Brain microvascular endothelial cell (primary cell): ENCODE measurements around the gene ZFPM1.

Source experiments
- DNase-seq: peaks from one replicate; pipeline ENCODE4 v3.0.0-alpha.2; 2020
- H3K27ac ChIP-seq: fragments of 250-450 bp; sonication (Bioruptor Pico); 2 replicates; pipeline ENCODE4 v1.5.1; 2020; ENCODE audit warnings: mild to moderate bottlenecking, moderate library complexity
- H3K27me3 ChIP-seq: fragments of 250-450 bp; sonication (Bioruptor Pico); replicated peaks from 2 replicates; pipeline ENCODE4 v1.5.1; 2020; ENCODE audit warnings: mild to moderate bottlenecking
- H3K36me3 ChIP-seq: fragments of 250-450 bp; sonication (Bioruptor Pico); replicated peaks from 2 replicates; pipeline ENCODE4 v1.5.1; 2020; ENCODE audit warnings: mild to moderate bottlenecking
- H3K4me3 ChIP-seq: 2 replicates; pipeline ENCODE4 v1.5.1; 2011; ENCODE audit warnings: low read depth, mild to moderate bottlenecking, control low read depth, low read length, moderate library complexity
- in situ Hi-C: cut with HindIII; loops from 2 replicates; pipeline ENCODE4 v1.10.0; 2017; ENCODE audit warnings: low sequenced_read_pairs, low pct_ligation_motif_present
- TF ChIP-seq, protein P1 (sequence below): IDR thresholded peaks from 2 replicates; pipeline ENCODE4 v1.5.1; 2011; ENCODE audit warnings: low read depth, mild to moderate bottlenecking, moderate library complexity, low read length, control low read depth, inconsistent platforms; ENCODE audit errors: missing control alignments

The ZFPM1 gene

GRCh38 chr16:88461331-88462269, 8.5 kb downstream of the ZFPM1 start:
- H3K4me3 ChIP-seq: no peak overlapping the region
- H3K27me3 ChIP-seq: no peaks in the 10 kb centered on the region
- in situ Hi-C loops: no loop called here
- TF ChIP-seq, protein P1, sequence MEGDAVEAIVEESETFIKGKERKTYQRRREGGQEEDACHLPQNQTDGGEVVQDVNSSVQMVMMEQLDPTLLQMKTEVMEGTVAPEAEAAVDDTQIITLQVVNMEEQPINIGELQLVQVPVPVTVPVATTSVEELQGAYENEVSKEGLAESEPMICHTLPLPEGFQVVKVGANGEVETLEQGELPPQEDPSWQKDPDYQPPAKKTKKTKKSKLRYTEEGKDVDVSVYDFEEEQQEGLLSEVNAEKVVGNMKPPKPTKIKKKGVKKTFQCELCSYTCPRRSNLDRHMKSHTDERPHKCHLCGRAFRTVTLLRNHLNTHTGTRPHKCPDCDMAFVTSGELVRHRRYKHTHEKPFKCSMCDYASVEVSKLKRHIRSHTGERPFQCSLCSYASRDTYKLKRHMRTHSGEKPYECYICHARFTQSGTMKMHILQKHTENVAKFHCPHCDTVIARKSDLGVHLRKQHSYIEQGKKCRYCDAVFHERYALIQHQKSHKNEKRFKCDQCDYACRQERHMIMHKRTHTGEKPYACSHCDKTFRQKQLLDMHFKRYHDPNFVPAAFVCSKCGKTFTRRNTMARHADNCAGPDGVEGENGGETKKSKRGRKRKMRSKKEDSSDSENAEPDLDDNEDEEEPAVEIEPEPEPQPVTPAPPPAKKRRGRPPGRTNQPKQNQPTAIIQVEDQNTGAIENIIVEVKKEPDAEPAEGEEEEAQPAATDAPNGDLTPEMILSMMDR: no peak
- H3K27ac ChIP-seq: no peak overlapping the region
- H3K36me3 ChIP-seq: no peaks in the 10 kb centered on the region
- DNase-seq: no peak

DNA sequence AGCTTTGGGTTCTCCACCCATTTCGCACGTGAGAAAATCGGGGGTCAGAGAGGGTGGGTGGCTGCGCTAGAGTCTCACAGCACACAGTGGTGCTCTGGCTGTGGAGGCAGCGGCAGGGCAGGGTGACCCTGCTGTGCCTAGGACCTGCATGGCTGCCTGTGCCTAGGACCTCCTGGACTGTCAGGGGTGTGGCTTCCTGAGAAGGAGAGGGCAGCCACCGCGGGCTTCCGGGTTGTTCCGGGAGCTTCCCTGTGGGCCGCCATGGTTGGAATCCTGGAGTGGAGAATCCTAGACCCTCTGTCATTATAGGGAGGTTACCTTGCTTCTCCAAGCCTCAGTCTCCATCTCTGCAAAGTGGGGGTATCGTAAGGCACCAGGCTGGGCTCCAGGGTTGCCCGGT, 9.3 kb downstream of the ZFPM1 start:
- in situ Hi-C loops: no loop called here
- Histone ChIP-seq H3K27ac (no peak overlapping the region), H3K36me3 (no peaks in the 10 kb centered on the region), H3K27me3 (no peaks in the 10 kb centered on the region), H3K4me3 (no peak overlapping the region)
- TF ChIP-seq, protein P1: no peak
- DNase-seq: no peak

DNA sequence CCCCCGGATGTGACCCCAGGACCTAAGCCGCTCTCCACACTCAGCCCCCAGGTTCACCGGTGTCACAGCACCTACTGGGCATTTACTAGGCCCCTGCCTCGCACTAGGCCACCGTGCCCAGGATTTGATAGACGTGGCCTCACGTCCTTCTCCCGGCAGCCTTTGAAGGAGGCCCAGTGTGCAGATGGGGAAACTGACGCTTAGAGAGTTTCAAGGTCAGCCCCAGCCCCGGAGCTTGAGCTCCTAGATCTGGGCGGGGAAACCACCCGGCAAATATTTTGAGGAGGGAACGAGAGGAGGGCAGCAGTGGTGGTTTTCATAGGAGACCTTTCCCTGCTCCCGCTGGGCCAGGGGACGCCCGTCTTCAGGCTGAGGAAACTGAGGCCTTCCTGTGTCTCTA, 10.3 kb downstream of the ZFPM1 start:
- in situ Hi-C loops: no loop called here
- H3K27me3 ChIP-seq: no peaks in the 10 kb centered on the region
- TF ChIP-seq, protein P1: no peak

DNA sequence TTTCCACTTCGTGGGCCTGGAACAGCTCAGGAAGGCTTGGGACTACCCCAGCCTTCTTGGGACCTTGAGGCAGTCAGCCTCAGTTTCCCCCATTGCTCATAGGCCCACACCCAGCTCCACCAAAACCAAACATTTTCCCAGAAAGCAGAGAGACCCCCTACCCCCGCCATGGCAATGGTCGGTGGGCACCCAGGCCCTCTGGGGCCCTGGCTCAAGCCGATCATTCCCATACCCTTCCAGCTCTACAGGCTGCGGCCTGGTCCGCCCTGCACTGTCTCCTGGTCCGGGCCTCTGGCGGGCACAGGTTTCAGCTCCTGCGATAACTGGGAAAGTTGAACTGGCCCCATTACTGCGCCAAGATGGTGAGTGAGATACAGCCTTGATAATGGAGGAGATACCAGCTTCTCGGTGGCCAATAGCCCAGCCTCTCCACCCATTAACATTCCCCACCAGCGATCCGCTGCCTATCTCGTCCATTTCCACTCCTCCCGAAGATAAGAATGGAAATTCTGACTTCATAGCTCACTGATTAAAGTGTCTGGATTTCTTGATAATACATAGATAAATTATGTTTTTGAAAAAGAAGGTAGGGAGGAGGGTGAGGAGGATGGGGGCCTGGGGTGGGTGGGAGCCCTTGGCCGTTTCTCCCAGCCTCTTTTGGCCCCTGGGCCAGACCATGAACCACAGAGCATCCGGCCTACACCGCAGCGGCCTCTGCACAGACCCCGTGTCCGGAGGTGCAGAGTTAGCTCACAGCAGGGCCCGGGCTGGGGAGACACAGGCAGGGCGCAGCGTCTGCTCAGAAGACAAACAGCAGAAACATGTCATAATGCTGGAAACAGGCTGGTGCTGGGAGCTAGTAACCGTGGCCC, 11.6 kb downstream of the ZFPM1 start:
- no peak overlapping the region for H3K4me3 ChIP-seq
- H3K27me3 ChIP-seq: no peaks in the 10 kb centered on the region
- in situ Hi-C loops: no loop called here
- H3K36me3 ChIP-seq: no peaks in the 10 kb centered on the region
- no peak for DNase-seq
- TF ChIP-seq, protein P1: no peak
- H3K27ac ChIP-seq: no peak overlapping the region

More for the DNA sequence above, 10.3 kb downstream of the ZFPM1 start:
- DNase-seq: no peak
- Histone ChIP-seq H3K4me3 (no peak overlapping the region), H3K36me3 (no peaks in the 10 kb centered on the region), H3K27ac (no peak overlapping the region)

DNA sequence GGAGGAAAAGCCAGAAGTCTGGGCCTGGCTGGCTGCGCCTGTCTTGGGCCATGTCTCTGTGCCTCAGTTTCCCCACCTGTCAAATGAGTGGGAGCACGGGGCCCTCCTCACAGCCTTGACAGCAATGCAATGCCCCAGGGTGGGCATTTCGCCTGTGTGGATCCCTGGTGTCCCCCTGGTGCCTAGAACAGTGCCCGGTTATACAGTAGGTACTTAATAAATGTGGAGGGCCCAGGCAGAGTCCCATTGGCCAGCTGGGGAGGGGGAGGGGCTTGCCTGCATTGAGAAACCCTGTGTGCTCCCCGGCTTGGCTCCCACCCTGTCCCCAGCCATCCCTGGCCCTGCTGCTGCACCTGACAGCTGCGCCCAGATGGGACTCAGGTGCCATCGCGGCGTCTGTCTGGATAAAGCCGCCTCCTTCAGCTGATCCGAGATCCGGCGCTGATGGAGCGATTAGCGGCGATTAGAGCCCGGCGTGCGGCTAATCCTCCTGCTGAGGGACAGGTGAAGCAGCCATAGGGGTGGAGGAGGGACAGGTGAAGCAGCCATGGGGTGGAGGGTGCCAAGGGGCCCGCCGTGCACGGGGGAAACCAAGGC, 12.4 kb downstream of the ZFPM1 start:
- in situ Hi-C loops: no loop called here
- Histone ChIP-seq H3K27ac (no peak overlapping the region), H3K36me3 (no peaks in the 10 kb centered on the region), H3K27me3 (no peaks in the 10 kb centered on the region), H3K4me3 (no peak overlapping the region)
- TF ChIP-seq, protein P1: no peak
- DNase-seq: no peak
